ENCODE results near the gene ELN. TPM values are rescaled to one million over a fixed set of nuclear protein-coding genes. Genes with fewer than 3 reads are reported as not detected.

The ELN gene
- total and polyA plus RNA-seq, 2 of the 8 experiments (the other 6 are each of a cell fraction or from before 2014, with no cell fraction given) = 5.1 to 5.6 TPM

DNA sequence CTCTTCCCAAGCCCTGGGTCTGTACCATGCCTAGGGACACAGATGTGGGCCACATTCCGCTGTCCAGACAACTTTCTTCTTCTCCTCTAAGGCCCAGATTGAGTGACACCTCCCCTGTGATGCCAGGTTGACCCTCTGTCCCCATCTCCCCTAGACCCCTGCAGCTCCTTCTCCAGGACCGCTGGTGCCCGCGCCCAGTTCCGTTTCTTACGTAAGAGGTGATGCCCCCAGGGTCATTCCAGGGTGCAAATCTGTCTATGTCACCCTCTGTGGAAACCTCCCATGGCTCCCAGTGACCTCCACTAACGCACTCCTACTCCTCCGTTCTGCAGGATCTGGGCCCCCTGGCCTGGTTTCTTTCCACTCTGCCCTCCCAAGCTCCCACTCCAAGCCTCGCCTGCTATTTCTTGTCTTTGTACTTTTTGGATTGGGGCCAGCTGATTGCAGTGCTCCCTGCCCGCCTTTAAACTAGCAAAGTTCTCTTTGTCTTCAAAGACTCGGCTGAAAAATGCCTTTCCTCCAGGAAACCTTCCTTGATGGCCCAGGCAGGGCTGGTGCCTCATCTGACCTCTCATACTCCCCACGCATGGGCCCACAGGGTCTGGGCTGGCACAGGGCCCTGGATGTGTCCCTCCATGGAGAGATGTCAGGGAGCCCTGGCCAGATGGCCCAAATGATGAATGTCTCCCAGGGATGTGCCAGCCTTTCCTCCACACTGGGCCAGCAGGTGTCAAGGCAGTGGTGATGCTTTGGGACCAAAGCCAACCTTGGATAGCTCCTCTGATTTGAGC lies 21.3 kb upstream of the ELN start (continued):
- TF ChIP-seq TAF1 (IDR thresholded peaks at IDR 0.05; ENCODE audit: low read depth, low read length) (no peak), POLR2AphosphoS5 (IDR thresholded peaks at IDR 0.05; ENCODE audit: low read depth, low read length) (no peak)
- TF ChIP-seq, protein P1, sequence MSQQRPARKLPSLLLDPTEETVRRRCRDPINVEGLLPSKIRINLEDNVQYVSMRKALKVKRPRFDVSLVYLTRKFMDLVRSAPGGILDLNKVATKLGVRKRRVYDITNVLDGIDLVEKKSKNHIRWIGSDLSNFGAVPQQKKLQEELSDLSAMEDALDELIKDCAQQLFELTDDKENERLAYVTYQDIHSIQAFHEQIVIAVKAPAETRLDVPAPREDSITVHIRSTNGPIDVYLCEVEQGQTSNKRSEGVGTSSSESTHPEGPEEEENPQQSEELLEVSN (IDR thresholded peaks at IDR 0.05) = no peak
